Progenitor cell of endocrine pancreas (in vitro differentiated cells): Measurements from ENCODE around the gene IQGAP2. TPM values are rescaled to one million over a fixed set of nuclear protein-coding genes. Genes with fewer than 3 reads are reported as not detected.

Experiments used
- DNase-seq: peaks from one replicate; pipeline ENCODE4 v3.0.0; 2021; ENCODE audit warnings: low spot score; ENCODE audit not compliant: unreplicated experiment
- H3K27ac Mint-ChIP-seq: 2 replicates; pipeline ENCODE4 v1.8.0; 2021; ENCODE audit warnings: mild to moderate bottlenecking, moderate library complexity, mixed read lengths
- H3K27me3 Mint-ChIP-seq: 2 replicates; pipeline ENCODE4 v1.8.0; 2021; ENCODE audit warnings: mixed read lengths
- H3K36me3 Mint-ChIP-seq: 2 replicates; pipeline ENCODE4 v1.8.0; 2022; ENCODE audit warnings: mixed read lengths; ENCODE audit not compliant: insufficient read depth
- H3K4me1 Mint-ChIP-seq: 2 replicates; pipeline ENCODE4 v1.8.0; 2021; ENCODE audit warnings: low read depth, mixed read lengths
- H3K4me3 Mint-ChIP-seq: 2 replicates; pipeline ENCODE4 v1.8.0; 2021; ENCODE audit warnings: low read depth, mild to moderate bottlenecking, moderate library complexity, mixed read lengths
- H3K9me3 Mint-ChIP-seq: 2 replicates; pipeline ENCODE4 v1.8.0; 2021; ENCODE audit warnings: low read depth, mixed read lengths
- total RNA-seq: library from RNA; stranded (reverse); gene quantifications from 2 replicates; pipeline ENCODE4 v1.2.1, GENCODE V29; 2021
- TF ChIP-seq, protein P1 (sequence below): fragments of 200-600 bp; sonication (generic); IDR thresholded peaks from one replicate; pipeline ENCODE4 v1.5.0; 2021; ENCODE audit warnings: antibody characterized with exemption, mild to moderate bottlenecking; ENCODE audit not compliant: unreplicated experiment

Gene IQGAP2
- total RNA-seq, 1 donor from 2014 or later: 16.7 TPM

- H3K27ac Mint-ChIP-seq: no peak overlapping the region
- peaks cover 39% of the 10 kb centered on the region for H3K4me1 Mint-ChIP-seq
- no peaks in the 10 kb centered on the region for H3K27me3 Mint-ChIP-seq
- TF ChIP-seq, protein P1, sequence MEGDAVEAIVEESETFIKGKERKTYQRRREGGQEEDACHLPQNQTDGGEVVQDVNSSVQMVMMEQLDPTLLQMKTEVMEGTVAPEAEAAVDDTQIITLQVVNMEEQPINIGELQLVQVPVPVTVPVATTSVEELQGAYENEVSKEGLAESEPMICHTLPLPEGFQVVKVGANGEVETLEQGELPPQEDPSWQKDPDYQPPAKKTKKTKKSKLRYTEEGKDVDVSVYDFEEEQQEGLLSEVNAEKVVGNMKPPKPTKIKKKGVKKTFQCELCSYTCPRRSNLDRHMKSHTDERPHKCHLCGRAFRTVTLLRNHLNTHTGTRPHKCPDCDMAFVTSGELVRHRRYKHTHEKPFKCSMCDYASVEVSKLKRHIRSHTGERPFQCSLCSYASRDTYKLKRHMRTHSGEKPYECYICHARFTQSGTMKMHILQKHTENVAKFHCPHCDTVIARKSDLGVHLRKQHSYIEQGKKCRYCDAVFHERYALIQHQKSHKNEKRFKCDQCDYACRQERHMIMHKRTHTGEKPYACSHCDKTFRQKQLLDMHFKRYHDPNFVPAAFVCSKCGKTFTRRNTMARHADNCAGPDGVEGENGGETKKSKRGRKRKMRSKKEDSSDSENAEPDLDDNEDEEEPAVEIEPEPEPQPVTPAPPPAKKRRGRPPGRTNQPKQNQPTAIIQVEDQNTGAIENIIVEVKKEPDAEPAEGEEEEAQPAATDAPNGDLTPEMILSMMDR: no peak
- DNase-seq: no peak
- no peak overlapping the region for H3K4me3 Mint-ChIP-seq
- H3K9me3 Mint-ChIP-seq: no peaks in the 10 kb centered on the region
- H3K36me3 Mint-ChIP-seq: no peaks in the 10 kb centered on the region
Observed at GRCh38 chr5:76385540-76385939, 17.5 kb upstream of the IQGAP2 start.

GRCh38 chr5:76386360-76386759, 16.7 kb upstream of the IQGAP2 start:
- no peaks in the 10 kb centered on the region for H3K36me3 Mint-ChIP-seq
- H3K4me3 Mint-ChIP-seq: no peak overlapping the region
- TF ChIP-seq, protein P1: no peak
- H3K9me3 Mint-ChIP-seq: no peaks in the 10 kb centered on the region
- H3K27ac Mint-ChIP-seq: no peak overlapping the region
- peaks cover 37% of the 10 kb centered on the region for H3K4me1 Mint-ChIP-seq
- no peaks in the 10 kb centered on the region for H3K27me3 Mint-ChIP-seq
- no peak for DNase-seq

DNA sequence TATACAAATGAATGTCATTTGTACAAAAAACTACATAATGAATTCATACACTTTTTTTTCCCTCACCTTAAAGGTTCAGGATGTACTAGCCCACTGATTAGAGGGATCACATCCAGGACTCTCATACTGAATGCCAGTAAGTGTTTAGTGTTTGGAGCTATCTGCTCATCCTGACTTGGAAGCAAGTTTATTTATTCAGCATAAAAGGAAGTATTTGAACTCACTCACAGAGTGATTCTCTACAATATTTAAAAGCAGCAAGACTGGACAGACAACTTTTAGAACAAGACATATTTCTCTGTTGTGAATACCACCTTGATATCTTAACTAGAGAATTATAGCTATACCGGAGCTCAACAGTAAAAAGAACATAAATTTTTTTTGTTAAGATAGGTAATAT, 14.8 kb upstream of the IQGAP2 start:
- Mint-ChIP-seq H3K27ac (no peak overlapping the region), H3K4me1 (peaks cover 44% of the 10 kb centered on the region), H3K4me3 (no peak overlapping the region), H3K9me3 (no peaks in the 10 kb centered on the region), H3K36me3 (no peaks in the 10 kb centered on the region), H3K27me3 (no peaks in the 10 kb centered on the region)
- no peak for DNase-seq
- TF ChIP-seq, protein P1: no peak

DNA sequence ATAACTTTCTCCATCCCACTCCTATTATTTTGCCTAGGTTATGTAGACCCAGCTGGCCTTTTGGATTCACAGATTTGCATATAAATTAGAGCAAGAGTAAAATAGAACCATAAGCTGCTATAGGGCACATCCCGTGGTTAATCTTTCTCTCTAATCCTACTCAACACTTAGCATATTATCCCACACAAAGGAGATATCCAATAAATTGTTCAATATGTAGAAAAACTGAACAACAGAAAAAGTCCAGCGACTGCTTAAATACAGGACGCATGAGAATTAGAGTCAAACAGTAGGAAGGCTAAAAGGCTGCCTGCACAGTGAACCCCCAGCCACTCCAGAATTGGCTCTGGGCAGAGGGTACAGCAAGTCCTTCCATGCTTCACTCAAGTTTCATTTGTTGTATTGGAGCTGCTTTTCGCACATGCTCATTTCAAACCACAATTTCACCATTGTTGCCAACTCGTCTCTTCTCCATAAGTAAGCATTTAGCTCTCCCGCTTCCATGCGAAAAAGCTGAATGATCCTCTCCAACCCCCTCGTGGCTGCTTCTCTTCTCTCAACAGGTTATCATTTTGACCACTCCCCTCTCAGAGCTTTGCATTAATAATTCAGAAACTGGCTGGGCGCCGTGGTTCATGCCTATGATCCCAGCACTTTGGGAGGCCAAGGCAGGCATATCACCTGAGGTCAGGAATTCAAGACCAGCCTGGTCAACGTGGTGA, 14.1 kb upstream of the IQGAP2 start:
- DNase-seq: no peak
- H3K9me3 Mint-ChIP-seq: no peaks in the 10 kb centered on the region
- H3K4me3 Mint-ChIP-seq: no peak overlapping the region
- TF ChIP-seq, protein P1: no peak
- no peaks in the 10 kb centered on the region for H3K36me3 Mint-ChIP-seq
- H3K4me1 Mint-ChIP-seq: peaks cover 44% of the 10 kb centered on the region
- no peak overlapping the region for H3K27ac Mint-ChIP-seq
- no peaks in the 10 kb centered on the region for H3K27me3 Mint-ChIP-seq

DNA sequence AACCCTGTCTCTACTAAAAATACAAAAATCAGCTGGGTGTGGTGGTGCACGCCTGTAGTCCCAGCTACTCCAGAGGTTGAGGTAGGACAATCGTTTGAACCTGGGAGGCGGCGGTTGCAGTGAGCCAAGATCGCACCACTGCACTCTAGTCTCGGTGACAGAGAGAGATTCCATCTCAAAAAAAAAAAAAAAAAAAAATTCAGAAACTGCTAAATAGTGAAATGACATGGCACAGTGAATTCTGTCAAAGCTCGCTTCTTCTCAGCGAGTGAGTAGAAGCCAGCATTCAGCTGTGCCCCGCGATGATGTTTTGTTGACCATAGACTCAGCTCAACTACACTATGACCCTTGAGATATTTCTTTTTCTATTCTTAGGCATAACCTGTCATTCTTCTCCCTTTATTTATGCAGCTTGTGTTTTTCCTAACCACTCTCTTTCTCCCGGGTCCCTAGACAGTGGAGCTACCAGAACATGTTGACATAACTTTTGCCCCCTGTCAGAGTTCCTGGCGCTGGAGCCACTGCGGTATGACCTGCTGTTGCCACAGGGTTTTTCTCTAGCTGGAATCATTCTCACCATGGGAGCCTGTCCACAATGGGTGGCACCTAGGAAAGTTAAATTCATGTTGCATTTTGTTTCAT, 13.5 kb upstream of the IQGAP2 start:
- DNase-seq: no peak
- no peaks in the 10 kb centered on the region for H3K36me3 Mint-ChIP-seq
- TF ChIP-seq, protein P1: no peak
- H3K27ac Mint-ChIP-seq: no peak overlapping the region
- H3K27me3 Mint-ChIP-seq: no peaks in the 10 kb centered on the region
- peaks cover 38% of the 10 kb centered on the region for H3K4me1 Mint-ChIP-seq
- no peaks in the 10 kb centered on the region for H3K9me3 Mint-ChIP-seq
- no peak overlapping the region for H3K4me3 Mint-ChIP-seq
